Endodermal cell (in vitro differentiated cells): Measurements from ENCODE around the gene FSHR. TPM values are rescaled to one million over a fixed set of nuclear protein-coding genes. Genes with fewer than 3 reads are reported as not detected.

Experiments
- DNase-seq: peaks from one replicate; pipeline ENCODE4 v3.0.0-alpha.2; 2017
- H3K27ac ChIP-seq: 2 replicates; pipeline ENCODE4 v1.5.1; 2013; ENCODE audit warnings: mild to moderate bottlenecking, low read depth, low read length, moderate library complexity
- H3K27me3 ChIP-seq: 2 replicates; pipeline ENCODE4 v1.6.1; 2013; ENCODE audit warnings: mild to moderate bottlenecking, low read length, moderate library complexity; ENCODE audit not compliant: insufficient read depth, control insufficient read depth, poor library complexity, severe bottlenecking
- H3K36me3 ChIP-seq: 2 replicates; pipeline ENCODE4 v1.7.0; 2013; ENCODE audit warnings: mild to moderate bottlenecking, low read length, moderate library complexity; ENCODE audit not compliant: control insufficient read depth, insufficient read depth
- H3K4me1 ChIP-seq: one replicate; pipeline ENCODE4 v1.7.0; 2013; ENCODE audit warnings: low read length; ENCODE audit not compliant: control insufficient read depth, insufficient read depth
- H3K4me3 ChIP-seq: 2 replicates; pipeline ENCODE4 v1.5.1; 2013; ENCODE audit warnings: mild to moderate bottlenecking, low read length, moderate library complexity
- H3K9ac ChIP-seq: 2 replicates; pipeline ENCODE4 v1.6.1; 2013; ENCODE audit warnings: mild to moderate bottlenecking, low read length, moderate library complexity; ENCODE audit not compliant: poor library complexity, severe bottlenecking; ENCODE audit errors: extremely low read depth
- H3K9me3 ChIP-seq: 2 replicates; pipeline ENCODE4 v1.6.1; 2013; ENCODE audit warnings: mild to moderate bottlenecking, low read length, moderate library complexity; ENCODE audit not compliant: control insufficient read depth
- H3K27ac Mint-ChIP-seq: 2 replicates; pipeline ENCODE4 v1.8.0; 2020; ENCODE audit warnings: mixed read lengths
- H3K27me3 Mint-ChIP-seq: 2 replicates; pipeline ENCODE4 v1.8.0; 2021; ENCODE audit warnings: mild to moderate bottlenecking, mixed read lengths; ENCODE audit not compliant: insufficient read depth
- H3K36me3 Mint-ChIP-seq: 2 replicates; pipeline ENCODE4 v1.8.0; 2020; ENCODE audit warnings: low read depth, mixed read lengths
- H3K4me1 Mint-ChIP-seq: 2 replicates; pipeline ENCODE4 v1.8.0; 2020; ENCODE audit warnings: mixed read lengths
- H3K4me3 Mint-ChIP-seq: 2 replicates; pipeline ENCODE4 v1.8.0; 2020; ENCODE audit warnings: mild to moderate bottlenecking, moderate library complexity, mixed read lengths
- H3K9me3 Mint-ChIP-seq: 2 replicates; pipeline ENCODE4 v1.8.0; 2020; ENCODE audit warnings: mild to moderate bottlenecking, mixed read lengths
- WGBS, 2 experiments: methylation state at CpG; one replicate each; pipeline versions ENCODE4 v1.1.5 to v1.1.7; 2013; ENCODE audit warnings: missing lambda C conversion rate in 2 of 2, mixed read lengths in 1 of 2; ENCODE audit not compliant: insufficient coverage in 1 of 2, insufficient read length in 1 of 2; 5-methylcytosine and 5-hydroxymethylcytosine counted together
- long read RNA-seq, 4 experiments: library from polyadenylated mRNA in 2 of 4; library from RNA in 1 of 4; library from capped mRNA in 1 of 4; stranded (forward) in 3 of 4; unstranded in 1 of 4; transcript quantifications; one replicate each; pipeline ENCODE4 v2.0.0, GENCODE V29; 2020 to 2021; ENCODE audit warnings: inconsistent platforms in 1 of 4
- polyA plus RNA-seq, 2 experiments: library from polyadenylated mRNA; stranded (reverse); fragments of 50-300 nt; gene quantifications; one replicate each; pipeline ENCODE4 v1.2.3, GENCODE V29; 2013
- total RNA-seq, 2 donors: library from RNA; stranded (reverse); fragmentation: NEBNext Ultra II Directional in 1 of 2; extraction: Animal tissue kit (Norgen Biotek cat#: 25700) in 1 of 2; gene quantifications; 2 replicates in 1 of 2; 3 replicates in 1 of 2; pipeline ENCODE4 v1.2.1, GENCODE V29; 2021
- TF ChIP-seq, protein P1 (sequence below): fragments of 200-600 bp; sonication (generic); conservative IDR thresholded peaks from 2 replicates; pipeline ENCODE4 v1.5.0; 2021; ENCODE audit warnings: antibody characterized with exemption, mild to moderate bottlenecking

FSHR gene, protein sequence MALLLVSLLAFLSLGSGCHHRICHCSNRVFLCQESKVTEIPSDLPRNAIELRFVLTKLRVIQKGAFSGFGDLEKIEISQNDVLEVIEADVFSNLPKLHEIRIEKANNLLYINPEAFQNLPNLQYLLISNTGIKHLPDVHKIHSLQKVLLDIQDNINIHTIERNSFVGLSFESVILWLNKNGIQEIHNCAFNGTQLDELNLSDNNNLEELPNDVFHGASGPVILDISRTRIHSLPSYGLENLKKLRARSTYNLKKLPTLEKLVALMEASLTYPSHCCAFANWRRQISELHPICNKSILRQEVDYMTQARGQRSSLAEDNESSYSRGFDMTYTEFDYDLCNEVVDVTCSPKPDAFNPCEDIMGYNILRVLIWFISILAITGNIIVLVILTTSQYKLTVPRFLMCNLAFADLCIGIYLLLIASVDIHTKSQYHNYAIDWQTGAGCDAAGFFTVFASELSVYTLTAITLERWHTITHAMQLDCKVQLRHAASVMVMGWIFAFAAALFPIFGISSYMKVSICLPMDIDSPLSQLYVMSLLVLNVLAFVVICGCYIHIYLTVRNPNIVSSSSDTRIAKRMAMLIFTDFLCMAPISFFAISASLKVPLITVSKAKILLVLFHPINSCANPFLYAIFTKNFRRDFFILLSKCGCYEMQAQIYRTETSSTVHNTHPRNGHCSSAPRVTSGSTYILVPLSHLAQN
- total RNA-seq = 1 to 10 TPM; 4.7 to 6.5 TPM
- polyA plus RNA-seq (2013, experiment 1 of 2) = 1.8 TPM
- polyA plus RNA-seq (2013, experiment 2 of 2) = 1.2 TPM
- long read RNA-seq, experiment 1, partial matches to known transcripts = 0 of 2 reads
- long read RNA-seq, experiment 1, other reads (novel, unspliced or antisense) = 1 of 2 reads
- long read RNA-seq, experiment 2, partial matches to known transcripts = 2 of 7 reads
- long read RNA-seq, experiment 2, other reads (novel, unspliced or antisense) = 3 of 7 reads
- long read RNA-seq, experiment 3, transcript FSHR-202 (10 exons, 2,784 nt) = major isoform, 8 of 13 reads
- long read RNA-seq, experiment 3, partial matches to known transcripts = 1 of 13 reads
- long read RNA-seq, experiment 3, other reads (novel, unspliced or antisense) = 4 of 13 reads
- long read RNA-seq, experiment 4, partial matches to known transcripts = 0 of 4 reads
- long read RNA-seq, experiment 4, other reads (novel, unspliced or antisense) = 1 of 4 reads

- Mint-ChIP-seq H3K4me3 (peak within 1 kb of the TSS; percentile 47), H3K9me3 (no peaks in the 10 kb centered on the region), H3K27ac (peak within 1 kb of the TSS; percentile 72), H3K36me3 (no peaks in the 10 kb centered on the region), H3K4me1 (peaks cover 39% of the 10 kb centered on the region), H3K27me3 (no peaks in the 10 kb centered on the region)
- no peaks in the 10 kb centered on the region for H3K36me3 ChIP-seq
- H3K4me1 ChIP-seq = peaks cover 11% of the 10 kb centered on the region
- peaks cover 5% of the 10 kb centered on the region for H3K9me3 ChIP-seq
- no peaks in the 10 kb centered on the region for H3K27me3 ChIP-seq
- peak; percentile 68 for DNase-seq
- WGBS, 2 experiments = 68 to 79% methylated on average over 3 to 4 of the region's 4 CpGs
- H3K9ac ChIP-seq = no peak within 1 kb of the TSS
- no peak within 1 kb of the TSS for H3K27ac ChIP-seq
- TF ChIP-seq, protein P1, sequence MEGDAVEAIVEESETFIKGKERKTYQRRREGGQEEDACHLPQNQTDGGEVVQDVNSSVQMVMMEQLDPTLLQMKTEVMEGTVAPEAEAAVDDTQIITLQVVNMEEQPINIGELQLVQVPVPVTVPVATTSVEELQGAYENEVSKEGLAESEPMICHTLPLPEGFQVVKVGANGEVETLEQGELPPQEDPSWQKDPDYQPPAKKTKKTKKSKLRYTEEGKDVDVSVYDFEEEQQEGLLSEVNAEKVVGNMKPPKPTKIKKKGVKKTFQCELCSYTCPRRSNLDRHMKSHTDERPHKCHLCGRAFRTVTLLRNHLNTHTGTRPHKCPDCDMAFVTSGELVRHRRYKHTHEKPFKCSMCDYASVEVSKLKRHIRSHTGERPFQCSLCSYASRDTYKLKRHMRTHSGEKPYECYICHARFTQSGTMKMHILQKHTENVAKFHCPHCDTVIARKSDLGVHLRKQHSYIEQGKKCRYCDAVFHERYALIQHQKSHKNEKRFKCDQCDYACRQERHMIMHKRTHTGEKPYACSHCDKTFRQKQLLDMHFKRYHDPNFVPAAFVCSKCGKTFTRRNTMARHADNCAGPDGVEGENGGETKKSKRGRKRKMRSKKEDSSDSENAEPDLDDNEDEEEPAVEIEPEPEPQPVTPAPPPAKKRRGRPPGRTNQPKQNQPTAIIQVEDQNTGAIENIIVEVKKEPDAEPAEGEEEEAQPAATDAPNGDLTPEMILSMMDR = no peak
- H3K4me3 ChIP-seq = peak within 1 kb of the TSS; percentile 73
Observed at GRCh38 chr2:49154140-49154539, at the start of gene FSHR. Gene FSHR (minus strand): TSS chr2:49154515. CDS start chr2:49154417, 98 bp downstream.

GRCh38 chr2:49199266-49199665, 45.0 kb upstream of the FSHR start:
- no peak overlapping the region for H3K27ac Mint-ChIP-seq
- 100% methylated on average over 2 of the region's 2 CpGs for WGBS, 2 experiments
- H3K4me1 Mint-ChIP-seq = peaks cover 3% of the 10 kb centered on the region
- Histone ChIP-seq H3K27me3 (no peaks in the 10 kb centered on the region), H3K36me3 (no peaks in the 10 kb centered on the region), H3K4me1 (peaks cover 1% of the 10 kb centered on the region), H3K27ac (no peak overlapping the region), H3K9ac (no peak overlapping the region), H3K4me3 (no peak overlapping the region), H3K9me3 (no peaks in the 10 kb centered on the region)
- TF ChIP-seq, protein P1 = no peak
- DNase-seq = no peak
- no peak overlapping the region for H3K4me3 Mint-ChIP-seq
- peaks cover 2% of the 10 kb centered on the region for H3K27me3 Mint-ChIP-seq
- H3K36me3 Mint-ChIP-seq = no peaks in the 10 kb centered on the region
- H3K9me3 Mint-ChIP-seq = no peaks in the 10 kb centered on the region

DNA sequence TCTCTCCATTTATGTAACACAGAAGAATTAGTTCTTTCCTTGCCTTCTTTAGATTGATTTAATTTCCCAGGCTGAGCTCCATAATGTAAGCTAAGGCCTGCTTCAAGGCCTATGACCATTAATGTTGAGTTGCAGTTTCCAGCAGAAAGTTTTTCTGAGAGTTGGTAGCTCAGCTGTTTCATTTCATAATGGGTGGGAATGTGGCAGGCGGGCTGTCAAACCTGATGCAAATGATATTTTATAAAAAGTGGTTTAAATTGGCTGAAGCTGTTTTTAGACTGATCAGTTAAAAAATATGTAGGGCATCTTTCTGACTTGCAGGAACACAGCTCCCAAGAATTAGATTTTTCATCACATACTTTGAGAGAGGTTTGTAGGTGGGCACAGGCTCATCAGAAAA, 40.4 kb upstream of the FSHR start:
- no peaks in the 10 kb centered on the region for H3K4me1 ChIP-seq
- H3K4me1 Mint-ChIP-seq = peaks cover under 1% of the 10 kb centered on the region
- H3K27ac Mint-ChIP-seq = no peak overlapping the region
- no peaks in the 10 kb centered on the region for H3K9me3 ChIP-seq
- H3K36me3 ChIP-seq = no peaks in the 10 kb centered on the region
- TF ChIP-seq, protein P1 = no peak
- no peaks in the 10 kb centered on the region for H3K27me3 Mint-ChIP-seq
- no peak for DNase-seq
- no peaks in the 10 kb centered on the region for H3K27me3 ChIP-seq
- no peaks in the 10 kb centered on the region for H3K9me3 Mint-ChIP-seq
- H3K36me3 Mint-ChIP-seq = no peaks in the 10 kb centered on the region
- no peak overlapping the region for H3K4me3 ChIP-seq
- no peak overlapping the region for H3K27ac ChIP-seq
- no peak overlapping the region for H3K4me3 Mint-ChIP-seq
- 100% methylated on average over 1 of the region's 1 CpG; no CpG with 5 or more reads in 1 of the 2 experiments for WGBS, 2 experiments
- H3K9ac ChIP-seq = no peak overlapping the region
